ENCODE measurements around the gene DNAJB2. TPM values are rescaled to one million over a fixed set of nuclear protein-coding genes. Genes with fewer than 3 reads are reported as not detected.
"Not testable (repeated sequence)": the region's sequence is repeated elsewhere in the genome, so short reads cannot be mapped to it uniquely, and the experiment has no call there.

DNAJB2 gene
- total and polyA plus RNA-seq, 2 experiments from 2014 or later = 60.6 to 182 TPM

DNA sequence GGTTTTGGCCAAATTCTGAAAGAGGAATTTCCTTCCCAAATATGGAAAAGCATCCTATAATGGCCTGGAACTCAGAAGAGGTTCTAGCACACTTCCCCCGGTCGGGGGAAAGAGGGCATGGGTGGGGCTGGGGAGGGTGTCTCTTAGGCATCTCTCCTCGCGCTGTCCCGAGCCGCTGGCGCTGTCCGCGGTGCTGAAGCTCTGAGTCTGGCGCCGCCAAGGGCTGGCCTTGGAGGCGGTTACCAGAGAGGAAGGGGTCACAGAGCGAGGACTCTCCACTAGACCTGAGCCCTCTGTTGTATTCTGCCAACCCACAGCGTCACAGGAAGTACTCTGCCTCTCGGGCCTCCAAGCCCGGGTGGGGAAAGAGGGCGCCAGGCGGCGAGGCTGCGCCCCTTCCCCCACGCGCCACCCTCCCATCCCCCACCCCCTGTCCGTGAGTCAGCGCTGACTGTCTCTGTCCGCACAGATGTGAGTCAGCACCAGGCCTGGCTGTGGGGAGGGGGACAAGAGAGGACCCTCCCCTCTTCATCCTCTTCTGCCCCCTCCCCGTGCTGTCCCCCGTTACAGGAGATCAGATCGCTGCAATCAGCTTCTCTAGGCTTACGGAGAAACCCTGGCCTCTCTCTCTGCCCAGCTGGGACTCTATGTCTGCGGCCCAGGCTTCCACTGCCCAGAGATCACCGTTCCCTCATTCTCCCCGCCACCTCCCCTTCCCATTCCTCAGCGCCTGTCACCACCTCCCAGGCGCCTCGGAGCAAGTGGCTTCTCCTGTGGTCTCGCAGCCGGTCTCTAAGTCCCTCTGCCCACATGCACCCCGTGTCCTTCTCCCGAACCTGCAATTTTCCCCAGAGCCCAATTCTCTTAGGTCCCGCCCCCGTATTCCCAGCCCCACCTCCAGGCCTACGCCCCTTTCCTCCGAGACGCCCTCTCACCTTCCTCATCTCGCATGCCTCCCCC, 29.3 kb downstream of the DNAJB2 start:
- H3K4me1 ChIP-seq (ENCODE audit: low read depth) = no peaks in the 10 kb centered on the region
- H3K27me3 ChIP-seq = peaks cover 83% of the 10 kb centered on the region
- peak overlapping the region; percentile 7 for H3K4me3 ChIP-seq
- peak; percentile 77 to 92 for DNase-seq (ENCODE audit: low read depth in 1 of 2, low spot score in 1 of 2)
- H3K9me3 ChIP-seq (ENCODE audit: low read depth) = no peaks in the 10 kb centered on the region
- H3K27ac ChIP-seq = no peak overlapping the region
- H3K36me3 ChIP-seq = no peaks in the 10 kb centered on the region
- TF ChIP-seq, protein P1, sequence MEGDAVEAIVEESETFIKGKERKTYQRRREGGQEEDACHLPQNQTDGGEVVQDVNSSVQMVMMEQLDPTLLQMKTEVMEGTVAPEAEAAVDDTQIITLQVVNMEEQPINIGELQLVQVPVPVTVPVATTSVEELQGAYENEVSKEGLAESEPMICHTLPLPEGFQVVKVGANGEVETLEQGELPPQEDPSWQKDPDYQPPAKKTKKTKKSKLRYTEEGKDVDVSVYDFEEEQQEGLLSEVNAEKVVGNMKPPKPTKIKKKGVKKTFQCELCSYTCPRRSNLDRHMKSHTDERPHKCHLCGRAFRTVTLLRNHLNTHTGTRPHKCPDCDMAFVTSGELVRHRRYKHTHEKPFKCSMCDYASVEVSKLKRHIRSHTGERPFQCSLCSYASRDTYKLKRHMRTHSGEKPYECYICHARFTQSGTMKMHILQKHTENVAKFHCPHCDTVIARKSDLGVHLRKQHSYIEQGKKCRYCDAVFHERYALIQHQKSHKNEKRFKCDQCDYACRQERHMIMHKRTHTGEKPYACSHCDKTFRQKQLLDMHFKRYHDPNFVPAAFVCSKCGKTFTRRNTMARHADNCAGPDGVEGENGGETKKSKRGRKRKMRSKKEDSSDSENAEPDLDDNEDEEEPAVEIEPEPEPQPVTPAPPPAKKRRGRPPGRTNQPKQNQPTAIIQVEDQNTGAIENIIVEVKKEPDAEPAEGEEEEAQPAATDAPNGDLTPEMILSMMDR (IDR thresholded peaks at IDR 0.05; ENCODE audit: low read depth, low read length) = no peak

DNA sequence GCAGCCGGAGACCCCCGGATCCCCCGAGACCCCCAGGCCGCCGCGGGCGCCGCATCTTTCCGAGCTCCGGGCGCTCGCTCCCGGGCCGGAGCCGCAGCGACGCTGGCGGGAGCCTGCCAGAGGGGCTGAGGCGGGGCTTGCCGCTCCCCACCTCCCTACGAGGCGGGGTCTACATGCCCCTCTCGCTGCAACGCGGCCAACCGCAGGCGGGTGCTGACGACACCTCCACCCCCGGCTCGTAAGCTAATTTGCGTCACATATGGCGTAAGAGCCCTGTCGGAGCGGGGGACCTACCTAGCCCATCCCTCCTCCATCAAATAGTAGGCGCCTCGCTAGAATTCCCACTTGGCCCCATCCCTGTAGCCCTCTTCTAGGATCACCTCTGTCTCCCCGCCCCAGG, 30.1 kb downstream of the DNAJB2 start, which contains the start of gene PTPRN:
PTPRN (minus strand) TSS at position 124 of the 400 bp plus-strand sequence; CDS start at position 55, 69 bp downstream.
- TF ChIP-seq, protein P1 (IDR thresholded peaks at IDR 0.05; ENCODE audit: low read depth, low read length) = no peak
- H3K27me3 ChIP-seq = peaks cover 75% of the 10 kb centered on the region
- no peaks in the 10 kb centered on the region for H3K9me3 ChIP-seq (ENCODE audit: low read depth)
- peak within 1 kb of the TSS; percentile 7 for H3K4me3 ChIP-seq
- DNase-seq (ENCODE audit: low read depth in 1 of 2, low spot score in 1 of 2) = peak in 1 of 2 donors; percentile 87
- H3K27ac ChIP-seq = no peak within 1 kb of the TSS
- no peaks in the 10 kb centered on the region for H3K4me1 ChIP-seq (ENCODE audit: low read depth)
- no peaks in the 10 kb centered on the region for H3K36me3 ChIP-seq

DNA sequence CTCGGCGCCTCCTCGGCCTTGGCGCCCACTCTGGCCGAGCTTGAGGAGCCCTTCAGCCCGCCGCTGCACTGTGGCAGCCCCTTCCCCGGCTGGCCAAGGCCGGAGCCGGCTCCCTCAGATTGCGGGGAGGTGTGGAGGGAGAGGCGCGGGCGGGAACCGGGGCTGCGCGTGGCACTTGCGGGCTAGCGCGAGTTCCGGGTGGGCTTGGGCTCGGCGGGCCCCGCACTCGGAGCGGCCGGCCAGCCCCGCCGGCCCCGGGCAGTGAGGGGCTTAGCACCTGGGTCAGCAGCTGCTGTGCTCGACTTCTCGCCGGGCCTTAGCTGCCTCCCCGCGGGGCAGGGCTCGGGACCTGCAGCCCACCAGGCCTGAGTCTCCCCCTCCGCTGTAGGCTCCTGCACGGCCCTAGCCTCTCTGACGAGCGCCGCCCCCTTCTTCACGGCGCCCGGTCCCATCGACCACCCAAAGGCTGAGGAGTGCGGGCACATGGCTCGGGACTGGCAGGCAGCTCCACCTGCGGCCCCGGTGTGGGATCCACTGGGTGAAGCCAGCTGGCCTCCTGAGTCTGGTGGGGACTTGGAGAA, 33.6 kb downstream of the DNAJB2 start:
- not testable (repeated sequence) for H3K27ac ChIP-seq; H3K4me3 ChIP-seq; H3K9me3 ChIP-seq (ENCODE audit: low read depth); H3K36me3 ChIP-seq; H3K4me1 ChIP-seq (ENCODE audit: low read depth); DNase-seq (ENCODE audit: low read depth in 1 of 2, low spot score in 1 of 2)
- H3K27me3 ChIP-seq = peaks cover 41% of the 10 kb centered on the region

GRCh38 chr2:219314804-219315468, 35.8 kb downstream of the DNAJB2 start:
- Histone ChIP-seq H3K27ac (no peak overlapping the region), H3K36me3 (no peaks in the 10 kb centered on the region)
- no peak for DNase-seq (ENCODE audit: low read depth in 1 of 2, low spot score in 1 of 2)

DNA sequence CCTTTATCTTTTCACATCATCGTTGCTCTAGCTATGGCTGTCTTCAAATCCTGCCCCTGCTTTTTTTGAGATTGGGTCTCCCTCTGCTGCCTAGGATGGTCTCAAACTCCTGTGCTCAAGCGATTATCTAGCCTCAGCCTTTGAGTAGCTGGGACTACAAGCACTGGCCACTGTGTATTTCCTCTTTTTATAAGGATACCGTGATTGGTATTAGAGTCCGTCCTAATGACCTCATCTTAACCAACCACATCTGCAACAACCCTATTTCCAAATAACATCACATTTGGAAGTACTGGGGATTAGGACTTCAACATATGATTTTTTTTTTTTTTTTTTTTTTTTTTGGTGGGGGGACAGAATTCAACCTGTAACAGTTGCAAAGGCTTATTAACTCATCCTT, 44.3 kb downstream of the DNAJB2 start:
- Histone ChIP-seq H3K4me1 (ENCODE audit: low read depth) (no peaks in the 10 kb centered on the region), H3K9me3 (ENCODE audit: low read depth) (no peaks in the 10 kb centered on the region), H3K4me3 (no peak overlapping the region), H3K27ac (no peak overlapping the region), H3K36me3 (no peaks in the 10 kb centered on the region), H3K27me3 (peaks cover 71% of the 10 kb centered on the region)
- TF ChIP-seq, protein P1 (IDR thresholded peaks at IDR 0.05; ENCODE audit: low read depth, low read length) = no peak
- no peak for DNase-seq (ENCODE audit: low read depth in 1 of 2, low spot score in 1 of 2)

More at GRCh38 chr2:219314804-219315468, 35.8 kb downstream of the DNAJB2 start:
- TF ChIP-seq, protein P1 (IDR thresholded peaks at IDR 0.05; ENCODE audit: low read depth, low read length) = no peak
- Histone ChIP-seq H3K9me3 (ENCODE audit: low read depth) (no peaks in the 10 kb centered on the region), H3K27me3 (peaks cover 23% of the 10 kb centered on the region), H3K4me1 (ENCODE audit: low read depth) (no peaks in the 10 kb centered on the region), H3K4me3 (no peak overlapping the region)
